SU-DHL-6 (cell line): Measurements from ENCODE around the gene RGL3.

Experiments
- H2AFZ ChIP-seq: fragments of 200-600 bp; sonication (generic); 2 replicates; pipeline ENCODE4 v1.6.1; 2014; ENCODE audit warnings: low read depth, mild to moderate bottlenecking, moderate library complexity, mixed read lengths, antibody characterized with exemption, low read length; ENCODE audit not compliant: severe bottlenecking
- H3F3A ChIP-seq: fragments of 200-600 bp; shearing (Covaris generic); 2 replicates; pipeline ENCODE4 v1.6.0; 2016; ENCODE audit warnings: antibody characterized with exemption, mild to moderate bottlenecking; ENCODE audit not compliant: insufficient read depth
- H3K27ac ChIP-seq: fragments of 200-600 bp; sonication (generic); 2 replicates; pipeline ENCODE4 v1.5.1; 2016; ENCODE audit warnings: low read depth, mild to moderate bottlenecking, low read length, moderate library complexity, mixed read lengths
- H3K27me3 ChIP-seq: fragments of 200-600 bp; sonication (generic), shearing (Covaris generic); 2 replicates; pipeline ENCODE4 v1.6.0; 2014; ENCODE audit warnings: mild to moderate bottlenecking, low read length
- H3K36me3 ChIP-seq: fragments of 200-600 bp; sonication (generic); 2 replicates; pipeline ENCODE4 v1.6.1; 2014; ENCODE audit warnings: mild to moderate bottlenecking, low read length, mixed read lengths
- H3K4me2 ChIP-seq: fragments of 300-600, 200-600 bp; shearing (Covaris generic), sonication (generic); 2 replicates; pipeline ENCODE4 v1.6.0; 2014; ENCODE audit warnings: low read length, low read depth, mild to moderate bottlenecking; ENCODE audit not compliant: poor library complexity, severe bottlenecking
- H3K4me3 ChIP-seq: fragments of 200-600 bp; sonication (generic); 2 replicates; pipeline ENCODE4 v1.5.1; 2014; ENCODE audit warnings: antibody characterized with exemption, low read length, mild to moderate bottlenecking, mixed read lengths; ENCODE audit not compliant: insufficient read depth, poor library complexity, severe bottlenecking
- H3K79me2 ChIP-seq: fragments of 200-600 bp; sonication (generic); 2 replicates; pipeline ENCODE4 v1.6.1; 2014; ENCODE audit warnings: mild to moderate bottlenecking, low read length, moderate library complexity; ENCODE audit not compliant: insufficient read depth
- H3K9ac ChIP-seq: fragments of 200-600 bp; sonication (generic); 2 replicates; pipeline ENCODE4 v1.7.0; 2014; ENCODE audit warnings: mild to moderate bottlenecking, low read length
- H3K9me2 ChIP-seq: fragments of 200-600 bp; sonication (generic); replicated peaks from 2 replicates; pipeline ENCODE4 v1.6.1; 2014; ENCODE audit warnings: low read length; ENCODE audit not compliant: insufficient read depth
- H3K9me3 ChIP-seq: fragments of 200-600 bp; sonication (generic); 2 replicates; pipeline ENCODE4 v1.6.1; 2014; ENCODE audit warnings: low read length, mixed read lengths; ENCODE audit not compliant: insufficient read depth
- H4K20me1 ChIP-seq: fragments of 200-600 bp; sonication (generic); 2 replicates; pipeline ENCODE4 v1.6.1; 2014; ENCODE audit warnings: low read depth, mild to moderate bottlenecking, antibody characterized with exemption, low read length, moderate library complexity, mixed read lengths
- EZH2phosphoT487 ChIP-seq: fragments of 200-600 bp; sonication (generic), shearing (Covaris generic); conservative IDR thresholded peaks from 2 replicates; pipeline ENCODE4 v1.6.1; 2018; ENCODE audit warnings: mild to moderate bottlenecking, antibody characterized with exemption, low read length, moderate library complexity, mixed read lengths
- TF ChIP-seq, protein P1 (sequence below): fragments of 200-600 bp; sonication (generic); IDR thresholded peaks from one replicate; pipeline ENCODE4 v1.5.1; 2017; ENCODE audit warnings: antibody characterized with exemption, mild to moderate bottlenecking, low read length, moderate library complexity; ENCODE audit not compliant: insufficient read depth, poor library complexity, severe bottlenecking

RGL3 gene

GRCh38 chr19:11365557-11366117 lies 53.5 kb downstream of the RGL3 start:
- Histone ChIP-seq H3F3A (no peaks in the 10 kb centered on the region), H3K9me3 (no peaks in the 10 kb centered on the region), H3K4me3 (no peak overlapping the region), H3K9me2 (no peaks in the 10 kb centered on the region), H2AFZ (no peak overlapping the region), H3K36me3 (no peaks in the 10 kb centered on the region), H3K4me2 (no peak overlapping the region), H3K9ac (no peak overlapping the region), H3K27me3 (no peaks in the 10 kb centered on the region), H4K20me1 (no peaks in the 10 kb centered on the region), H3K79me2 (no peaks in the 10 kb centered on the region), H3K27ac (no peak overlapping the region)
- no peak for TF ChIP-seq EZH2phosphoT487
- TF ChIP-seq, protein P1, sequence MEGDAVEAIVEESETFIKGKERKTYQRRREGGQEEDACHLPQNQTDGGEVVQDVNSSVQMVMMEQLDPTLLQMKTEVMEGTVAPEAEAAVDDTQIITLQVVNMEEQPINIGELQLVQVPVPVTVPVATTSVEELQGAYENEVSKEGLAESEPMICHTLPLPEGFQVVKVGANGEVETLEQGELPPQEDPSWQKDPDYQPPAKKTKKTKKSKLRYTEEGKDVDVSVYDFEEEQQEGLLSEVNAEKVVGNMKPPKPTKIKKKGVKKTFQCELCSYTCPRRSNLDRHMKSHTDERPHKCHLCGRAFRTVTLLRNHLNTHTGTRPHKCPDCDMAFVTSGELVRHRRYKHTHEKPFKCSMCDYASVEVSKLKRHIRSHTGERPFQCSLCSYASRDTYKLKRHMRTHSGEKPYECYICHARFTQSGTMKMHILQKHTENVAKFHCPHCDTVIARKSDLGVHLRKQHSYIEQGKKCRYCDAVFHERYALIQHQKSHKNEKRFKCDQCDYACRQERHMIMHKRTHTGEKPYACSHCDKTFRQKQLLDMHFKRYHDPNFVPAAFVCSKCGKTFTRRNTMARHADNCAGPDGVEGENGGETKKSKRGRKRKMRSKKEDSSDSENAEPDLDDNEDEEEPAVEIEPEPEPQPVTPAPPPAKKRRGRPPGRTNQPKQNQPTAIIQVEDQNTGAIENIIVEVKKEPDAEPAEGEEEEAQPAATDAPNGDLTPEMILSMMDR: no peak

- no peaks in the 10 kb centered on the region for H4K20me1 ChIP-seq
- no peaks in the 10 kb centered on the region for H3K79me2 ChIP-seq
- H3F3A ChIP-seq: no peaks in the 10 kb centered on the region
- no peak overlapping the region for H2AFZ ChIP-seq
- TF ChIP-seq, protein P1: no peak
- no peak for TF ChIP-seq EZH2phosphoT487
- H3K27me3 ChIP-seq: no peaks in the 10 kb centered on the region
- no peak overlapping the region for H3K27ac ChIP-seq
- no peak overlapping the region for H3K4me2 ChIP-seq
- H3K9me3 ChIP-seq: no peaks in the 10 kb centered on the region
- no peaks in the 10 kb centered on the region for H3K36me3 ChIP-seq
- no peak overlapping the region for H3K4me3 ChIP-seq
- no peak overlapping the region for H3K9ac ChIP-seq
- H3K9me2 ChIP-seq: no peaks in the 10 kb centered on the region
These were observed 54.2 kb downstream of the RGL3 start for GRCh38 chr19:11364935-11365334.

DNA sequence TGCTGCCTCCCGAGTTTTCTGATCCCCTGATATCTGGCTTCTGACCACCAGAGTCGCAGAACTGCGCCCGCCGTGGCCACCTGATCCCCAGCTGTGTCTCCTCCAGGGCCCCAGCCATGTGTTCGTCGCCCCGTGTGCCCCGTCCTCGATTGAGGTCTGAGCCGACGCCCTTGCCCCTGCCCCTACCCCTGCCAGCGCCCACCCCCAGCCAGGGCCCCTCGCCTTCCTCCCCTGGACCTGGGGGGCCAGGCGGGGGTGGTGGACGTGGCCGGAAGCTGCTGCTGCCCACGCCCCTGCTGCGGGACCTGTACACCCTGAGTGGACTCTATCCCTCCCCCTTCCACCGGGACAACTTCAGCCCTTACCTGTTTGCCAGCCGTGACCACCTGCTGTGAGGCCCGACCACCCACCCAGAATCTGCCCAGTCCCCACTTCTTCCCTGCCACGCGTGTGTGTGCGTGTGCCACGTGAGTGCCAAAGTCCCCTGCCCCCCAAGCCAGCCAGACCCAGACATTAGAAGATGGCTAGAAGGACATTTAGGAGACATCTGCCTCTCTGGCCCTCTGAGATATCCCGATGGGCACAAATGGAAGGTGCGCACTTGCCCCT lies 54.7 kb downstream of the RGL3 start:
- TF ChIP-seq EZH2phosphoT487: no peak
- TF ChIP-seq, protein P1: no peak
- no peak overlapping the region for H2AFZ ChIP-seq

More for the DNA sequence above, 54.7 kb downstream of the RGL3 start:
- no peaks in the 10 kb centered on the region for H3F3A ChIP-seq
- H3K27ac ChIP-seq: no peak overlapping the region
- no peaks in the 10 kb centered on the region for H3K36me3 ChIP-seq
- no peak overlapping the region for H3K4me2 ChIP-seq
- no peaks in the 10 kb centered on the region for H3K79me2 ChIP-seq
- no peak overlapping the region for H3K4me3 ChIP-seq
- no peaks in the 10 kb centered on the region for H3K9me3 ChIP-seq
- no peak overlapping the region for H3K9ac ChIP-seq
- no peaks in the 10 kb centered on the region for H4K20me1 ChIP-seq
- H3K9me2 ChIP-seq: no peaks in the 10 kb centered on the region
- H3K27me3 ChIP-seq: no peaks in the 10 kb centered on the region
